Measurements from ENCODE around the gene PRM3.
A peak's percentile ranks its signal among the peaks of the same experiment; 100 is the strongest.

PRM3 gene

DNA sequence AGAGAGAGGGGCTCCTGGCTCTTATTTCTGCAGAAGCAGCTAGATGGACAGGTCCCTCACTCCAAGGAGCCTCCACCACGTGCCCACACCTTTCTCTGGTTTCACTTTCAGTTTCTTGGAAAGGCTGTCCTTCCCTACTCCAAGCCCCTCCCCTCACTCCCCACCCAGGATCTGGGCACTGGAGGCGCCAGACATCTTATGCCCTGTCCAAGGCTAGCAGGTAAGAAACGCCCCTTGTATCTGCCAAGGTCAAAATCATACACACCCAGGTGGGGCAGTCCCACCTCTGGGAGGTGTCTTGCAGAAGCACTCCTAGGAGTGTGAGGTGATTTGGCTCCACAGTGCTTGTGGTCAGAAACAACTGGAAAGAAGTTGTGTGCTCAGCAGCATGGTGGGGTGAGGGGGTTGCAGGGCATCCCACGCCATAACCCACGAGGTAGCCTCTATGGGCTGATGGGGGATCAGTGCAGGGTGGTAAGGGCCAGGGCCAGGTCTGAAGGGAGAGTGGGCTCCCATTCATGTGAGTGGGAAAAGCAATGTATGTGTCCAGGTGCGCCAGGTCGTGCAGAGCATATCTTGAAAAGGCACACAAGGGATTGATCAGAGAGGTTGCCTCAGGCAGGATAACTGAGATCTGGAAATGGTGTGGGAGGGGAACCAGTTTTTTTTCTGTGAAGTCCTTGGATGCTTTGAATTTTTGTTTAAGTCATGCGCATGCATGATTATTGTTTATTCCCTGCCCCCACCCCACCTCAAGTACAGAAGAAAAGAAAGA, 39.5 kb upstream of the PRM3 start:
- Mint-ChIP-seq H3K9me3 (no peaks in the 10 kb centered on the region), H3K4me1 (peaks cover 24% of the 10 kb centered on the region), H3K4me3 (peak overlapping the region in 1 of 3 experiments; percentile 36), H3K27me3 (ENCODE audit: low read depth) (peaks cover 7% of the 10 kb centered on the region), H3K36me3 (ENCODE audit: low read depth) (no peaks in the 10 kb centered on the region), H3K27ac (peak overlapping the region; percentile 74 to 88 (median 85))
- TF ChIP-seq, protein P1, sequence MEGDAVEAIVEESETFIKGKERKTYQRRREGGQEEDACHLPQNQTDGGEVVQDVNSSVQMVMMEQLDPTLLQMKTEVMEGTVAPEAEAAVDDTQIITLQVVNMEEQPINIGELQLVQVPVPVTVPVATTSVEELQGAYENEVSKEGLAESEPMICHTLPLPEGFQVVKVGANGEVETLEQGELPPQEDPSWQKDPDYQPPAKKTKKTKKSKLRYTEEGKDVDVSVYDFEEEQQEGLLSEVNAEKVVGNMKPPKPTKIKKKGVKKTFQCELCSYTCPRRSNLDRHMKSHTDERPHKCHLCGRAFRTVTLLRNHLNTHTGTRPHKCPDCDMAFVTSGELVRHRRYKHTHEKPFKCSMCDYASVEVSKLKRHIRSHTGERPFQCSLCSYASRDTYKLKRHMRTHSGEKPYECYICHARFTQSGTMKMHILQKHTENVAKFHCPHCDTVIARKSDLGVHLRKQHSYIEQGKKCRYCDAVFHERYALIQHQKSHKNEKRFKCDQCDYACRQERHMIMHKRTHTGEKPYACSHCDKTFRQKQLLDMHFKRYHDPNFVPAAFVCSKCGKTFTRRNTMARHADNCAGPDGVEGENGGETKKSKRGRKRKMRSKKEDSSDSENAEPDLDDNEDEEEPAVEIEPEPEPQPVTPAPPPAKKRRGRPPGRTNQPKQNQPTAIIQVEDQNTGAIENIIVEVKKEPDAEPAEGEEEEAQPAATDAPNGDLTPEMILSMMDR (IDR thresholded peaks at IDR 0.05; ENCODE audit: unreplicated experiment in 3 of 3), result no peak

DNA sequence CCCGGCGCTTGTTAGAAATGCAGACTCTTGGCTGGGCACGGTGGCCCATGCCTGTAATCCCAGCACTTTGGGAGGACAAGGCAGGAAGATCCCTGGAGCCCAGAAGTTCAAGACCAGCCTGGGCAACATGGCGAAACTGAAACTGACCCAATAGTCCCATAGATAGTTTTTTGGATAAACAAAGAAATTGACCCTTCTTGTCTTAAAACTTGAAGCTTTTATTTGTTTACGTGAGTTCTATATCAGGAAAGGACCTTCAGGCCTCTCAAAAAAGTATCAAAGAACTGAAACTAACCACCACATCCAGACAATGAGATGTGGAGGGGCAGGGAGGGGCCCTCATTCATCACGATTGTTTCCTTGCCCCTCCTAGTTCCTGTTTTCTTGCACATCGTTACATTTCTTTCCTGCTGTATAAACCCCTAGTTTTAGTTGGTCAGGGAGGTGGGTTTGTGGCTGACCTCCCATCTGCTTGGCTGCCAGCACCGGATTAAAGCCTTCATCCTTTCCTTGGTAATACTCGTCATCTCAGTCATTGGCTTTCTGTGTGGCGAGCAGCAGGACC, 37.6 kb upstream of the PRM3 start:
- peaks cover 22% of the 10 kb centered on the region for H3K4me1 Mint-ChIP-seq
- TF ChIP-seq, protein P1 (IDR thresholded peaks at IDR 0.05; ENCODE audit: unreplicated experiment in 3 of 3), result no peak
- no peaks in the 10 kb centered on the region for H3K36me3 Mint-ChIP-seq (ENCODE audit: low read depth)
- H3K9me3 Mint-ChIP-seq, result no peaks in the 10 kb centered on the region
- H3K4me3 Mint-ChIP-seq, result no peak overlapping the region
- no peak overlapping the region for H3K27ac Mint-ChIP-seq
- H3K27me3 Mint-ChIP-seq (ENCODE audit: low read depth), result peaks cover 5% of the 10 kb centered on the region

DNA sequence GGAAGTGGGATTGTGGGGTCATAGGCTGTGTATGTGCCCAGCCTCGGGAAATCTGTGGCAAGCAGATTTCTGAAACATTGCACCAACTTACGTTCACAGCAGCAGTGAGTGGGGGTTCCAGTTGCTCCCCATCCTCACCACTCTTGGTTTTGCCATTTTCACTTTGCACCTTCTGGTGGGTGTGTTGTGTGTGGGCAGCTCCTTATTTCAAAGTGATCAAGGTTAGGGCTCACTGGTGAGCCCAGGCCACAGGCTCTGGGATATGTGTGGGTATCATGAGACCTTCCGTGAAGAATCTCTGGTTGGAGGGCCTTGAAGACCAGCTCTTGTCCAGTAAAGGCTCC, 37.2 kb upstream of the PRM3 start:
- H3K4me1 Mint-ChIP-seq, result peaks cover 19% of the 10 kb centered on the region

DNA sequence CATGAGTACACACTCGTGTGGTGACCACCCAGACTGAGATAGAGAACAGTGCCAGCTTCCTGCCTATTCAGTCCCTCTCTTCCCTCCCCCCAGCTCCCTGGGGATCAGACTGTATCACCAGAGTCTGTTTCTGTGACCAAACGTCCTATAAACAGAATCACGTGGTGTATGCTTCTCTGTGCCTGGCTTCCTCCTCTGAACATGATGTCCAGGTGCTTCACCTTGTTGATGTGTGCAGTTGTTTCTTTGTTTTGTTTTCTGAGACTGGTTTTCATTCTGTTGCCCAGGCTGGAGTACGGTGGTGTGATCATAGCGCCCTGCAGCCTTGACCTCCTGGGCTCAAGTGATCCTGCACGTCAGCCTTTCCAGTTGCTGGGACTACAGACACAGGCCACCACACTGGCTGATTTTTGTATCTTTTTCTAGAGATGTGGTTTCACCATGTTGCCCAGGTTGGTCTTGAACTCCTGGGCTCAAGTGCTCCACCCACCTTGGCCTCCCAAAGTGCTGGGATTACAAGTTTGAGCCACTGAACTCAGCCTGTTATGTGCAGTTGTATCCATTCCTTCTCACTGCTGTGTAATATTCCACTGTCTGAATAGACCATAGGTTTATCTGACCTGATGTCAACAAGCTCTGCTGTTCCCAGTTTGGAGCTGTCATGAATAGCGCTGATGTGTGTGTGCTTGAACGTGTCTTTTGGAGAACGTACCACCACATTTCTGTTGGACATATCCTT, 36.6 kb upstream of the PRM3 start:
- TF ChIP-seq, protein P1 (IDR thresholded peaks at IDR 0.05; ENCODE audit: unreplicated experiment in 3 of 3), result no peak
- H3K27me3 Mint-ChIP-seq (ENCODE audit: low read depth), result peaks cover 4% of the 10 kb centered on the region
- H3K4me3 Mint-ChIP-seq, result no peak overlapping the region
- H3K36me3 Mint-ChIP-seq (ENCODE audit: low read depth), result no peaks in the 10 kb centered on the region
- peaks cover 19% of the 10 kb centered on the region for H3K4me1 Mint-ChIP-seq
- peak overlapping the region in 2 of 3 experiments; percentile 21 to 90 for H3K27ac Mint-ChIP-seq
- H3K9me3 Mint-ChIP-seq, result no peaks in the 10 kb centered on the region

More for the DNA sequence above, 37.2 kb upstream of the PRM3 start:
- no peaks in the 10 kb centered on the region for H3K9me3 Mint-ChIP-seq
- peaks cover 4% of the 10 kb centered on the region for H3K27me3 Mint-ChIP-seq (ENCODE audit: low read depth)
- H3K27ac Mint-ChIP-seq, result no peak overlapping the region
- TF ChIP-seq, protein P1 (IDR thresholded peaks at IDR 0.05; ENCODE audit: unreplicated experiment in 3 of 3), result no peak
- H3K4me3 Mint-ChIP-seq, result no peak overlapping the region
- no peaks in the 10 kb centered on the region for H3K36me3 Mint-ChIP-seq (ENCODE audit: low read depth)

- no peaks in the 10 kb centered on the region for H3K9me3 Mint-ChIP-seq
- TF ChIP-seq, protein P1 (IDR thresholded peaks at IDR 0.05; ENCODE audit: unreplicated experiment in 3 of 3), result no peak
- peaks cover 4% of the 10 kb centered on the region for H3K27me3 Mint-ChIP-seq (ENCODE audit: low read depth)
- no peak overlapping the region for H3K4me3 Mint-ChIP-seq
- peaks cover 14% of the 10 kb centered on the region for H3K4me1 Mint-ChIP-seq
- no peaks in the 10 kb centered on the region for H3K36me3 Mint-ChIP-seq (ENCODE audit: low read depth)
- peak overlapping the region; percentile 49 to 76 (median 55) for H3K27ac Mint-ChIP-seq
Measured at GRCh38 chr16:11308493-11309283, 35.3 kb upstream of the PRM3 start.
